ENCODE results near the gene TM4SF18.

TM4SF18 gene

DNA sequence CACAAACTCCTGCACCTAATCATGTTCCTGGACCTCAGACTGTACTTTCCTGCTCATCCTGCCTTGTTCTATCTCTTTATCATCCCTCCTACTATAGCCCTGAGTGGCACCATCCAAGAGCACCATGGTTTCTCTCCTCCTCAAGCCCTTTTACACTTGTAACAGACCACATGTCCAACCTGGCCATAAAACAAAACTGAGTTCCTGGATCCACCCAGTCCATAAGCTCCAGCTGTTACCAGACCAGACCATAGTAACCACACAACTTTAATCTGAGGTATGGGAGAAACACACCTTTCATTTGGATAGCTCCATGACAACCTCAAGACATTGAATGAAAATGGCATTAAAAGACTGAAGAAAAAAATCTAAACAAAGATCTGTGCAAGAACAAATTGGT, 9.1 kb downstream of the TM4SF18 start:
- DNase-seq: no peak

DNA sequence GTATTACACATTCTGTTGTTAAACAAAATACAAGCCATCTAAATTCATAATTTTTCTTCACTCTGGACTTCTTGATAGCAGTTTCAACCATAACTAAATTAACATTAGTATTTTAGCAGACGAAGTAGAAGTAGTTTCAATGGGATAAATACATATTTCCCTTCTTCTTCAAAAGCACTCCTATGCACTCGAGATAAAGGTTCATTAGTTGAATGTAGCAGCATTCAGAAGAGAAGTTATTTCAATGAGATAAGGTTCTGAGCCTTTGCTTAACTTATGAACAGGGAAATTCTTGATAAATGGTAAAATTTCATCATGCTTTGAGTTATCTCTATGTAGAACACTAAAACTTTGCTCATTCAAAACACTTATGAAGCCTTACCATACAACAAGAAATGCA, 11.8 kb downstream of the TM4SF18 start:
- no peak for DNase-seq

- DNase-seq: no peak
Measured at GRCh38 chr3:149321136-149321535, 12.3 kb downstream of the TM4SF18 start.

GRCh38 chr3:149319750-149320149, 13.7 kb downstream of the TM4SF18 start:
- no peak for DNase-seq

DNA sequence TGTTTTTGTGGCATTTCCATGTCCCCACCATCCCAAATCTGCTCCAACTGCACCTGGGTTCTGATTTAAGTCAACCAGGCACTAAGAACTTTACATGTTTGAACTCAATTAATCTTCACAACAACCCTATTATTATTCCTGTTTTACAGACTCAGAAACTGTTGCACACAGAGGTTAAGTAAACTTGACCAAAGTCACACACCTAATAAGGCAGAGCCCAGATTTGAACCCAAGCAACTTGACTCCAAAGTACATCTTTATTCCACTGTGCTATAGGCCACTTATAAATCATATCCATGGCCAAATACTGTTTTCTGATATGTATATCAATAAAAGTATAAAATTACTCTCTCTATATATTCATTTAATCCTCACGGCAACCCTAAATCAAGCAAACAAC, 16.4 kb downstream of the TM4SF18 start:
- no peak for DNase-seq

DNA sequence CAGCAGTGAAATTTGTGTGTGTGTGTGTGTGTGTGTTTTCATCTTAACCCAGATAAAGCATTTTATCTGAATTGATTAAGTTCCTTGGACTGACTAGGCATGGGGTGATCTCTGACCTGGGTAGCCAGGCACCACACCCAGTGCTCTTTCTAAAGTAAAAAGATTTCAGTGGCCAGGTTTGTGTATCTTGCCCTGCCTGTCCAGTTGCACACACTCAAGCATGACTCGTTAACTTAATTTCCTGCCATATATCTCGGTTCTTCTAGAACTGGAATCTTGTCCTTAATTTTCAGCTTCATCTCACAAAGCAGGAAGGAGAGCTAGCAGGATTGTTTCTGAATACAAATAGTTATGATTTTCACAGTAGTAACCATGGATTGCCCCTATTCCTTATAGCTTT, 17.0 kb downstream of the TM4SF18 start:
- DNase-seq: no peak

- no peak for DNase-seq
Measured at GRCh38 chr3:149315694-149316093, 17.7 kb downstream of the TM4SF18 start.

DNA sequence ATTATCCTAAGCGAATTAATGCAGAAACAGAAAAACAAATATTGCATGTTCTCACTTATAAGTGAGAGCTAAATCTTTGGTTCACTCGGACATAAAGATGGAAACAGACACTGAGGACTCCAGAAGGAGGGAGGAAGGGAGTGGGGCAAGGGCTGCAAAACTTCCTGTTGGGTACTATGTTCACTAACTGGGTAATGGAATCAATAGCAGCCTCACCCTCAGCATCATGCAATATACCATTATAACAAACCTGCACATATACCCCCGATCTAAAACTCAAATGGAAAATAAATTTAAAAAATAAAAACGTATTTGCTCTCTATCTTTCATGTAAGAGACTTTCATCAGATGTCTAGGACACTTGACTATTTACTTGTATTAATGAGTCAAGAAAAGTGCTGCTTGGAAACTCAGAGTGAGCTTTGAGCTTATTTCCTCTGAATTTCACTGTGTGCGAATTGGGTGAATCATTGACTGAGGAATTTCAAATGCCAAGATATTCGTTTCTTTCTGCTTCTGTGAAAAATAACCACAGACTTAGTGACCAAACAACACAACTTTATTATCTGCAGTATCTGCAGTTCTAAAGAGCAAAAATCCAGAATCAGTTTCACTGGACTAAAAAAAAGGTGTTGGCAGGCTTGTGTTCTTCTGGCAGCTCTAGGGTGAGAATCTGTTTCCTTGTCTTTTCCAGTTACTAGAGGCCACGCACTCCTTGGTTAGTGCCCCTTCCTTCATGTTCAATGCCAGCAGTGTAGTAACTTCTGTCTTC, 18.4 kb downstream of the TM4SF18 start:
- DNase-seq: no peak

GRCh38 chr3:149313542-149313941, 19.9 kb downstream of the TM4SF18 start:
- no peak for DNase-seq

- no peak for DNase-seq
Measured at GRCh38 chr3:149310796-149311534, 22.5 kb downstream of the TM4SF18 start.

- DNase-seq: no peak
Measured at GRCh38 chr3:149307435-149307783, 26.0 kb downstream of the TM4SF18 start.

GRCh38 chr3:149306751-149307434, 26.5 kb downstream of the TM4SF18 start:
- DNase-seq: no peak

- no peak for DNase-seq
Measured at GRCh38 chr3:149305376-149305775, 28.1 kb downstream of the TM4SF18 start.

- no peak for DNase-seq
Measured at GRCh38 chr3:149299938-149300801, 33.3 kb downstream of the TM4SF18 start.

DNA sequence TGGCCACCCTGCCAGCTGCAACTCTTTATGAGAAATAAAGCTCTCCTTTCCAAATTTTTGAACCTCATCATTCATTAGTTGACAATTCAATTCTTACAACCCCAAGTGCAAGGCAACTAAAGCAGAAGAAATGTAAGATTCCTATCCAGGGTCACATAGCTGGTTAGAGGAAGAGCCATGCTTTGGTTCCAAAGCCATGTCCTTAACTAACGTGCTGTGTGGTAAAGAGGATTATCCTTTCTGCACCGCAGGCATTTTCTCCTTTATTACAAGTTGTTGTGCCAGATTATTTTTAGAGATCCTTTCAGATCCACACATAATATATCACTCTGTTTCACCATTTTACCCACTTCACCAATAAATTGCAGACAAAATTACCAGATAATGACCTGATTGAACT, 36.5 kb downstream of the TM4SF18 start:
- no peak for DNase-seq

DNA sequence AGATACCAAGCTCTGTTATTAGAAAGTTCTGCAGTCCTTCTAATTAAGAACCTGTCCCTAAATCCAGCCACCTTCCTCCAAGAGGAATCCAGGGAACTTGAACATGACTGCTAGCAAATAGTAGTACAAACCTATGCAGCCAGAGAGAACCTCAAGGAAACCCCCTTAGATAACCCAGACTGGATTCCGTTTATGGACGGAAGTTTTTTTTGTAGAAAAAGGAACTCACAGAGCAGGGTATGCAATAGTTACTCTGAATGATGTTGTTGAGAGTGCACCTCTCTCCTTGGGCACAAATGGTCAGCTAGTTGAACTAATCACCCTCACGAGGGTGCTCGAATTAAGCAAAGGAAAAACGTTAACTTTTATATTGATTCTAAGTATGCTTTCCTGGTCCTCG, 40.8 kb downstream of the TM4SF18 start:
- DNase-seq: no peak

DNA sequence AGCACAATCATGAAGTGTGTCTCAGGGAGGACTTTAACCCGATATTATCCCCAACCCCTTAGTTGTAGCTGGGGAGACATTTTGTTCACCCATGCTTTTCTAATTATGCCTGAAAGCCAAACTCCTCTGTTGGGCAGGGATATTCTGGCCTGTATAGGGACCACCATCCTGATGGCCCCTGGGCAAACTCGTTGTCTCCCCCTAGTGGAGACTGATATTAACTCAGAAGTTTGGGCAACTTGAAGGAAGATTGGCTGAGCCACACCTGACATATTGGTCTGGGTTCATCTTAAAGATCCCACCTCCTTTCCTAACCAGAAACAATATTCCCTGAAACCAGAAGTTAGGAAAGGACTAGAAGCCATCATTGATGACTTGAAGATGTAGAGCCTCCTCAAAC, 42.3 kb downstream of the TM4SF18 start:
- DNase-seq: no peak

DNA sequence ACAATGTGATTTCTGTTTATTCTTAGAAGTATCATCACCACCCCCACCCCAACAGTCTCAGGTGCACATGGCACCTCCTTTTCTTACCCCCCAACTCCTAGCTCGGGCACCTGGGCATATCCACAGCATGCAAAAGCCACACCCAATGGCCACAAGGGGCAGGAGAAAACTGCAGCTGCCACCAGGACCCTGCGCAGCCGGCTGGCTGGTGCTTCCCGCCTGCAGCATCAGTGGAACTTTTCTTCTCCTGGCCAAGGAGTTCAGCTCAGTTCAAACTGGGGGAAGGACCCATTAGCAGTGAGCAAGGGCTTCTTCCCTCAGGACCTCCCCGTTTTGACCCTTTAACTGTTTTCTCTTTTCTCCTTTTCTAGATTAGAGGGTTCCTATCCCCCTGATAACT, 44.8 kb downstream of the TM4SF18 start:
- no peak for DNase-seq

DNA sequence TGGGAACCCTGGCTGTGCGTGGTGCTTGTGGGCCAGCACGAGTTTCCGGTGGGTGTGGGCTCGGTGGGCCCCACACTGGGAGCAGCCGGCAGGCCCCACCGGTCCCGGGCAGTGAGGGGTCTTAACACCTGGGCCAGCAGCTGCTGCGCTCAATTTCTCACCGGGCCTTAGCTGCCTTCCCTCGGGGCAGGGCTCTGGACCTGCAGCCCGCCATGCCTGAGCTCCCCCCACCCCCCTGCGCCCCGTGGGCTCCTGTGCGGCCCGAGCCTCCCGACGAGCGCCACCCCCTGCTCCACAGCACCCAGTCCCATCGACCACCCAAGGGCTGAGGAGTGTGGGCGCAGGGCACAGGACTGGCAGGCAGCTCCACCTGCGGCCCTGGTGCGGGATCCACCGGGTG, 49.4 kb downstream of the TM4SF18 start:
- no peak for DNase-seq

- no peak for DNase-seq
Measured at GRCh38 chr3:149283401-149283800, 50.0 kb downstream of the TM4SF18 start.

GRCh38 chr3:149282836-149283235, 50.6 kb downstream of the TM4SF18 start:
- no peak for DNase-seq

DNA sequence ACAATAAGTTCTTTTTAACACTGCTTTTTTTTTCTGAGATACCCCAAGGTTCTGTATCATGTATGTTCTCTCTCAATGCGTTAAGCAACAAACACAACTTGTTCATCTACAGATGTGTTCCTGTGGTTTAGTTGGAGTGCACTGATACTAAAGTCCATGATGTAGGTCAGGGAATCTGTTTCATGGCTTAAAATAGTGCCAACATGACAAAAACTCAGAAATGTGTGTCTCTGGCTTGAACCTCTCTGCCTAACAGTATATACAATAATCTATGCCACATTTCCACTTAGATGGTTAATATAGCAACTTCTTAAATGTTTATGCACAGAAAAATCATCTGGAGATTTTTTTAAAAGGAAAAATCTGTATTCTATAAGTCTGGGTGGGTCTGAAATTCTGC, 51.1 kb downstream of the TM4SF18 start:
- no peak for DNase-seq

Data from cortex of kidney (tissue), 1 donor.